ENCODE results near the gene MEIOSIN.

MEIOSIN gene

DNA sequence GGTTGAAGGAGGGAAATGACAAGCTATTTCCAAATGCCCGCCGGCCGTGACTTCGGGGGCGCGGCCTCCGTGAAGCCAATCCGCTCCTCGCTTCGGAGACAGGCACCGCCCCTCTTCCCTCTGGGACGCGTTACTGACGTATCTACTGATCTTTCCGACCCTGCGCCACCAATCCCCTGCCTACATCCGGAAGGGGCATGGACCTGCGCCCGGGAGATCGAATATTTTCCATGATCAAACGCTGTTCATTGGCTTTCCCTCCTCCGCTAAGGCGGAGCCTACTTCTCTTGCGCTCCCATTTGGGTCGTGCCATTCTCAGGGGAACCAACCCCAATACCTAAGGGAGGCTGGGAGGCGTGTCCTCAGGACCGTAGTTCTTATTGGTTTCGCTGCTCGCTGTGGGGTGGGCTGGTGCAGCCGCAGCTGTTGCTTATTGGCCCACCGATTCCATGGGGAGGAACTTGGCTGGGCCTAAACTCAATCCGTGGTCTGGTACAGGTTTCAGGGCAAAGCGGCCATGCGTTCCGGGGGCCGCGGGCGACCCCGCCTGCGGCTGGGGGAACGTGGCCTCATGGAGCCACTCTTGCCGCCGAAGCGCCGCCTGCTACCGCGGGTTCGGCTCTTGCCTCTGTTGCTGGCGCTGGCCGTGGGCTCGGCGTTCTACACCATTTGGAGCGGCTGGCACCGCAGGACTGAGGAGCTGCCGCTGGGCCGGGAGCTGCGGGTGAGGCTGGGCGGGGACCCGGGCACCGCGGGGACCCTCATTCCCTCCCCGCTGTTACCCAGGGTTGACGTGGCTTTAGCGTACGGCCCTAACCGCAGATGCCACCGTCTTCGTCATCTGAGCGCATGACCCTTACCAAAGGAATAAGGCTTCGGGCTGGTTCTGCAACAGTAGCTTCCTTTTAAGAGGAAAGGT lies 40.8 kb upstream of the MEIOSIN start, which contains the start of gene QPCTL (continued):
- TF ChIP-seq ZNF560 (tag by site-specific recombination; IDR thresholded peaks at IDR 0.05; ENCODE audit: borderline replicate concordance) (no peak), SP7 (tag by site-specific recombination; IDR thresholded peaks at IDR 0.05) (peak; percentile 43), ZNF549 (tag by site-specific recombination; IDR thresholded peaks at IDR 0.05) (no peak), ZNF354C (tag by site-specific recombination; IDR thresholded peaks at IDR 0.05; ENCODE audit: borderline replicate concordance, low read depth) (no peak), ZNF654 (tag by site-specific recombination; IDR thresholded peaks at IDR 0.05; ENCODE audit: low read depth) (no peak), ZBTB21 (tag by site-specific recombination; IDR thresholded peaks at IDR 0.05) (peak; percentile 44), ZNF544 (tag by site-specific recombination; IDR thresholded peaks at IDR 0.05) (no peak), ZNF747 (tag by site-specific recombination; IDR thresholded peaks at IDR 0.05) (no peak), SALL2 (tag by site-specific recombination; IDR thresholded peaks at IDR 0.05; ENCODE audit: borderline replicate concordance) (no peak), KLF10 (tag by site-specific recombination; IDR thresholded peaks at IDR 0.05) (peak; percentile 99), ZNF302 (tag by site-specific recombination; IDR thresholded peaks at IDR 0.05; ENCODE audit: low read depth) (no peak), ZNF529 (tag by site-specific recombination; IDR thresholded peaks at IDR 0.05; ENCODE audit: insufficient replicate concordance) (no peak), ZNF24 (tag by site-specific recombination; IDR thresholded peaks at IDR 0.05) (peak; percentile 56; the same call in 1 of the 2 replicates), SP2 (tag by site-specific recombination; IDR thresholded peaks at IDR 0.05) (peak; percentile 97), ZNF311 (tag by site-specific recombination; IDR thresholded peaks at IDR 0.05; ENCODE audit: borderline replicate concordance) (no peak), HOXD13 (CRISPR knock-in tag; IDR thresholded peaks at IDR 0.05; ENCODE audit: borderline replicate concordance) (no peak)
- TF ChIP-seq, protein P1, sequence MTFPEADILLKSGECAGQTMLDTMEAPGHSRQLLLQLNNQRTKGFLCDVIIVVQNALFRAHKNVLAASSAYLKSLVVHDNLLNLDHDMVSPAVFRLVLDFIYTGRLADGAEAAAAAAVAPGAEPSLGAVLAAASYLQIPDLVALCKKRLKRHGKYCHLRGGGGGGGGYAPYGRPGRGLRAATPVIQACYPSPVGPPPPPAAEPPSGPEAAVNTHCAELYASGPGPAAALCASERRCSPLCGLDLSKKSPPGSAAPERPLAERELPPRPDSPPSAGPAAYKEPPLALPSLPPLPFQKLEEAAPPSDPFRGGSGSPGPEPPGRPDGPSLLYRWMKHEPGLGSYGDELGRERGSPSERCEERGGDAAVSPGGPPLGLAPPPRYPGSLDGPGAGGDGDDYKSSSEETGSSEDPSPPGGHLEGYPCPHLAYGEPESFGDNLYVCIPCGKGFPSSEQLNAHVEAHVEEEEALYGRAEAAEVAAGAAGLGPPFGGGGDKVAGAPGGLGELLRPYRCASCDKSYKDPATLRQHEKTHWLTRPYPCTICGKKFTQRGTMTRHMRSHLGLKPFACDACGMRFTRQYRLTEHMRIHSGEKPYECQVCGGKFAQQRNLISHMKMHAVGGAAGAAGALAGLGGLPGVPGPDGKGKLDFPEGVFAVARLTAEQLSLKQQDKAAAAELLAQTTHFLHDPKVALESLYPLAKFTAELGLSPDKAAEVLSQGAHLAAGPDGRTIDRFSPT (tag by site-specific recombination; IDR thresholded peaks at IDR 0.05) = peak; percentile 91
- TF ChIP-seq, protein P2, sequence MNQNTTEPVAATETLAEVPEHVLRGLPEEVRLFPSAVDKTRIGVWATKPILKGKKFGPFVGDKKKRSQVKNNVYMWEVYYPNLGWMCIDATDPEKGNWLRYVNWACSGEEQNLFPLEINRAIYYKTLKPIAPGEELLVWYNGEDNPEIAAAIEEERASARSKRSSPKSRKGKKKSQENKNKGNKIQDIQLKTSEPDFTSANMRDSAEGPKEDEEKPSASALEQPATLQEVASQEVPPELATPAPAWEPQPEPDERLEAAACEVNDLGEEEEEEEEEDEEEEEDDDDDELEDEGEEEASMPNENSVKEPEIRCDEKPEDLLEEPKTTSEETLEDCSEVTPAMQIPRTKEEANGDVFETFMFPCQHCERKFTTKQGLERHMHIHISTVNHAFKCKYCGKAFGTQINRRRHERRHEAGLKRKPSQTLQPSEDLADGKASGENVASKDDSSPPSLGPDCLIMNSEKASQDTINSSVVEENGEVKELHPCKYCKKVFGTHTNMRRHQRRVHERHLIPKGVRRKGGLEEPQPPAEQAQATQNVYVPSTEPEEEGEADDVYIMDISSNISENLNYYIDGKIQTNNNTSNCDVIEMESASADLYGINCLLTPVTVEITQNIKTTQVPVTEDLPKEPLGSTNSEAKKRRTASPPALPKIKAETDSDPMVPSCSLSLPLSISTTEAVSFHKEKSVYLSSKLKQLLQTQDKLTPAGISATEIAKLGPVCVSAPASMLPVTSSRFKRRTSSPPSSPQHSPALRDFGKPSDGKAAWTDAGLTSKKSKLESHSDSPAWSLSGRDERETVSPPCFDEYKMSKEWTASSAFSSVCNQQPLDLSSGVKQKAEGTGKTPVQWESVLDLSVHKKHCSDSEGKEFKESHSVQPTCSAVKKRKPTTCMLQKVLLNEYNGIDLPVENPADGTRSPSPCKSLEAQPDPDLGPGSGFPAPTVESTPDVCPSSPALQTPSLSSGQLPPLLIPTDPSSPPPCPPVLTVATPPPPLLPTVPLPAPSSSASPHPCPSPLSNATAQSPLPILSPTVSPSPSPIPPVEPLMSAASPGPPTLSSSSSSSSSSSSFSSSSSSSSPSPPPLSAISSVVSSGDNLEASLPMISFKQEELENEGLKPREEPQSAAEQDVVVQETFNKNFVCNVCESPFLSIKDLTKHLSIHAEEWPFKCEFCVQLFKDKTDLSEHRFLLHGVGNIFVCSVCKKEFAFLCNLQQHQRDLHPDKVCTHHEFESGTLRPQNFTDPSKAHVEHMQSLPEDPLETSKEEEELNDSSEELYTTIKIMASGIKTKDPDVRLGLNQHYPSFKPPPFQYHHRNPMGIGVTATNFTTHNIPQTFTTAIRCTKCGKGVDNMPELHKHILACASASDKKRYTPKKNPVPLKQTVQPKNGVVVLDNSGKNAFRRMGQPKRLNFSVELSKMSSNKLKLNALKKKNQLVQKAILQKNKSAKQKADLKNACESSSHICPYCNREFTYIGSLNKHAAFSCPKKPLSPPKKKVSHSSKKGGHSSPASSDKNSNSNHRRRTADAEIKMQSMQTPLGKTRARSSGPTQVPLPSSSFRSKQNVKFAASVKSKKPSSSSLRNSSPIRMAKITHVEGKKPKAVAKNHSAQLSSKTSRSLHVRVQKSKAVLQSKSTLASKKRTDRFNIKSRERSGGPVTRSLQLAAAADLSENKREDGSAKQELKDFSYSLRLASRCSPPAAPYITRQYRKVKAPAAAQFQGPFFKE (tag by site-specific recombination; IDR thresholded peaks at IDR 0.05; ENCODE audit: borderline replicate concordance) = no peak
- TF ChIP-seq, protein P3, sequence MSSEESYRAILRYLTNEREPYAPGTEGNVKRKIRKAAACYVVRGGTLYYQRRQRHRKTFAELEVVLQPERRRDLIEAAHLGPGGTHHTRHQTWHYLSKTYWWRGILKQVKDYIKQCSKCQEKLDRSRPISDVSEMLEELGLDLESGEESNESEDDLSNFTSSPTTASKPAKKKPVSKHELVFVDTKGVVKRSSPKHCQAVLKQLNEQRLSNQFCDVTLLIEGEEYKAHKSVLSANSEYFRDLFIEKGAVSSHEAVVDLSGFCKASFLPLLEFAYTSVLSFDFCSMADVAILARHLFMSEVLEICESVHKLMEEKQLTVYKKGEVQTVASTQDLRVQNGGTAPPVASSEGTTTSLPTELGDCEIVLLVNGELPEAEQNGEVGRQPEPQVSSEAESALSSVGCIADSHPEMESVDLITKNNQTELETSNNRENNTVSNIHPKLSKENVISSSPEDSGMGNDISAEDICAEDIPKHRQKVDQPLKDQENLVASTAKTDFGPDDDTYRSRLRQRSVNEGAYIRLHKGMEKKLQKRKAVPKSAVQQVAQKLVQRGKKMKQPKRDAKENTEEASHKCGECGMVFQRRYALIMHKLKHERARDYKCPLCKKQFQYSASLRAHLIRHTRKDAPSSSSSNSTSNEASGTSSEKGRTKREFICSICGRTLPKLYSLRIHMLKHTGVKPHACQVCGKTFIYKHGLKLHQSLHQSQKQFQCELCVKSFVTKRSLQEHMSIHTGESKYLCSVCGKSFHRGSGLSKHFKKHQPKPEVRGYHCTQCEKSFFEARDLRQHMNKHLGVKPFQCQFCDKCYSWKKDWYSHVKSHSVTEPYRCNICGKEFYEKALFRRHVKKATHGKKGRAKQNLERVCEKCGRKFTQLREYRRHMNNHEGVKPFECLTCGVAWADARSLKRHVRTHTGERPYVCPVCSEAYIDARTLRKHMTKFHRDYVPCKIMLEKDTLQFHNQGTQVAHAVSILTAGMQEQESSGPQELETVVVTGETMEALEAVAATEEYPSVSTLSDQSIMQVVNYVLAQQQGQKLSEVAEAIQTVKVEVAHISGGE (tag by site-specific recombination; conservative IDR thresholded peaks at IDR 0.05; ENCODE audit: low read depth) = no peak
- TF ChIP-seq, protein P4, sequence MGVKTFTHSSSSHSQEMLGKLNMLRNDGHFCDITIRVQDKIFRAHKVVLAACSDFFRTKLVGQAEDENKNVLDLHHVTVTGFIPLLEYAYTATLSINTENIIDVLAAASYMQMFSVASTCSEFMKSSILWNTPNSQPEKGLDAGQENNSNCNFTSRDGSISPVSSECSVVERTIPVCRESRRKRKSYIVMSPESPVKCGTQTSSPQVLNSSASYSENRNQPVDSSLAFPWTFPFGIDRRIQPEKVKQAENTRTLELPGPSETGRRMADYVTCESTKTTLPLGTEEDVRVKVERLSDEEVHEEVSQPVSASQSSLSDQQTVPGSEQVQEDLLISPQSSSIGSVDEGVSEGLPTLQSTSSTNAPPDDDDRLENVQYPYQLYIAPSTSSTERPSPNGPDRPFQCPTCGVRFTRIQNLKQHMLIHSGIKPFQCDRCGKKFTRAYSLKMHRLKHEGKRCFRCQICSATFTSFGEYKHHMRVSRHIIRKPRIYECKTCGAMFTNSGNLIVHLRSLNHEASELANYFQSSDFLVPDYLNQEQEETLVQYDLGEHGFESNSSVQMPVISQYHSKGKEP (tag by site-specific recombination; IDR thresholded peaks at IDR 0.05) = no peak
- TF ChIP-seq, protein P5, sequence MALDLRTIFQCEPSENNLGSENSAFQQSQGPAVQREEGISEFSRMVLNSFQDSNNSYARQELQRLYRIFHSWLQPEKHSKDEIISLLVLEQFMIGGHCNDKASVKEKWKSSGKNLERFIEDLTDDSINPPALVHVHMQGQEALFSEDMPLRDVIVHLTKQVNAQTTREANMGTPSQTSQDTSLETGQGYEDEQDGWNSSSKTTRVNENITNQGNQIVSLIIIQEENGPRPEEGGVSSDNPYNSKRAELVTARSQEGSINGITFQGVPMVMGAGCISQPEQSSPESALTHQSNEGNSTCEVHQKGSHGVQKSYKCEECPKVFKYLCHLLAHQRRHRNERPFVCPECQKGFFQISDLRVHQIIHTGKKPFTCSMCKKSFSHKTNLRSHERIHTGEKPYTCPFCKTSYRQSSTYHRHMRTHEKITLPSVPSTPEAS (tag by site-specific recombination; IDR thresholded peaks at IDR 0.05) = peak; percentile 17; the same call in 1 of the 2 replicates
- TF ChIP-seq, protein P6, sequence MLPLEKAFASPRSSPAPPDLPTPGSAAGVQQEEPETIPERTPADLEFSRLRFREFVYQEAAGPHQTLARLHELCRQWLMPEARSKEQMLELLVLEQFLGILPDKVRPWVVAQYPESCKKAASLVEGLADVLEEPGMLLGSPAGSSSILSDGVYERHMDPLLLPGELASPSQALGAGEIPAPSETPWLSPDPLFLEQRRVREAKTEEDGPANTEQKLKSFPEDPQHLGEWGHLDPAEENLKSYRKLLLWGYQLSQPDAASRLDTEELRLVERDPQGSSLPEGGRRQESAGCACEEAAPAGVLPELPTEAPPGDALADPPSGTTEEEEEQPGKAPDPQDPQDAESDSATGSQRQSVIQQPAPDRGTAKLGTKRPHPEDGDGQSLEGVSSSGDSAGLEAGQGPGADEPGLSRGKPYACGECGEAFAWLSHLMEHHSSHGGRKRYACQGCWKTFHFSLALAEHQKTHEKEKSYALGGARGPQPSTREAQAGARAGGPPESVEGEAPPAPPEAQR (tag by site-specific recombination; IDR thresholded peaks at IDR 0.05) = no peak
